SU-DHL-6 (cell line): Measurements from ENCODE around the gene PIAS2.

Source experiments
- H2AFZ ChIP-seq: fragments of 200-600 bp; sonication (generic); 2 replicates; pipeline ENCODE4 v1.6.1; 2014; ENCODE audit warnings: low read depth, mild to moderate bottlenecking, moderate library complexity, mixed read lengths, antibody characterized with exemption, low read length; ENCODE audit not compliant: severe bottlenecking
- H3F3A ChIP-seq: fragments of 200-600 bp; shearing (Covaris generic); 2 replicates; pipeline ENCODE4 v1.6.0; 2016; ENCODE audit warnings: antibody characterized with exemption, mild to moderate bottlenecking; ENCODE audit not compliant: insufficient read depth
- H3K27ac ChIP-seq: fragments of 200-600 bp; sonication (generic); 2 replicates; pipeline ENCODE4 v1.5.1; 2016; ENCODE audit warnings: low read depth, mild to moderate bottlenecking, low read length, moderate library complexity, mixed read lengths
- H3K27me3 ChIP-seq: fragments of 200-600 bp; sonication (generic), shearing (Covaris generic); 2 replicates; pipeline ENCODE4 v1.6.0; 2014; ENCODE audit warnings: mild to moderate bottlenecking, low read length
- H3K36me3 ChIP-seq: fragments of 200-600 bp; sonication (generic); 2 replicates; pipeline ENCODE4 v1.6.1; 2014; ENCODE audit warnings: mild to moderate bottlenecking, low read length, mixed read lengths
- H3K4me2 ChIP-seq: fragments of 300-600, 200-600 bp; shearing (Covaris generic), sonication (generic); 2 replicates; pipeline ENCODE4 v1.6.0; 2014; ENCODE audit warnings: low read length, low read depth, mild to moderate bottlenecking; ENCODE audit not compliant: poor library complexity, severe bottlenecking
- H3K4me3 ChIP-seq: fragments of 200-600 bp; sonication (generic); 2 replicates; pipeline ENCODE4 v1.5.1; 2014; ENCODE audit warnings: antibody characterized with exemption, low read length, mild to moderate bottlenecking, mixed read lengths; ENCODE audit not compliant: insufficient read depth, poor library complexity, severe bottlenecking
- H3K79me2 ChIP-seq: fragments of 200-600 bp; sonication (generic); 2 replicates; pipeline ENCODE4 v1.6.1; 2014; ENCODE audit warnings: mild to moderate bottlenecking, low read length, moderate library complexity; ENCODE audit not compliant: insufficient read depth
- H3K9ac ChIP-seq: fragments of 200-600 bp; sonication (generic); 2 replicates; pipeline ENCODE4 v1.7.0; 2014; ENCODE audit warnings: mild to moderate bottlenecking, low read length
- H3K9me2 ChIP-seq: fragments of 200-600 bp; sonication (generic); replicated peaks from 2 replicates; pipeline ENCODE4 v1.6.1; 2014; ENCODE audit warnings: low read length; ENCODE audit not compliant: insufficient read depth
- H3K9me3 ChIP-seq: fragments of 200-600 bp; sonication (generic); 2 replicates; pipeline ENCODE4 v1.6.1; 2014; ENCODE audit warnings: low read length, mixed read lengths; ENCODE audit not compliant: insufficient read depth
- H4K20me1 ChIP-seq: fragments of 200-600 bp; sonication (generic); 2 replicates; pipeline ENCODE4 v1.6.1; 2014; ENCODE audit warnings: low read depth, mild to moderate bottlenecking, antibody characterized with exemption, low read length, moderate library complexity, mixed read lengths
- CTCF ChIP-seq: fragments of 200-600 bp; sonication (generic); IDR thresholded peaks from one replicate; pipeline ENCODE4 v1.5.1; 2017; ENCODE audit warnings: antibody characterized with exemption, mild to moderate bottlenecking, low read length, moderate library complexity; ENCODE audit not compliant: insufficient read depth, poor library complexity, severe bottlenecking
- EZH2phosphoT487 ChIP-seq: fragments of 200-600 bp; sonication (generic), shearing (Covaris generic); conservative IDR thresholded peaks from 2 replicates; pipeline ENCODE4 v1.6.1; 2018; ENCODE audit warnings: mild to moderate bottlenecking, antibody characterized with exemption, low read length, moderate library complexity, mixed read lengths

The PIAS2 gene

DNA sequence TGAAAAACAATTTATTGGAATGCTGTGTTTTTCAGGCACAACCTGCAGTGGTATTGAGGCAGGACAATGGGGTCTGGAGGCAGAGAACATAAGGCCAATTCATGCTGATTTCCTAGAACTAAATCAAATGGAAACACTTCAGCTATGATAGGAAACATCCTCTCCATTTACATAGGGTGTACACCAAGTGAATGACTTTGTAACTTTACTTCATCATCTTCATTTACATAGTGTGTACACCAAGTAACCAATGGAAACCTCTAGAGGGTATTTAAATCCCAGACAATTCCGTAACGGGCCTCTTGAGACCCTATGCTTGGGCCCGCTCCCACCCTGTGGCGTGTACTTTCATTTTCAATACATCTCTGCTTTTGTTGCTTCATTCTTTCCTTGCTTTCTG is 128.2 kb downstream of the PIAS2 start:
- H3K9ac ChIP-seq: no peak overlapping the region
- H3K36me3 ChIP-seq: peaks cover 3% of the 10 kb centered on the region; the same call in 1 of the 2 replicates
- no peaks in the 10 kb centered on the region for H4K20me1 ChIP-seq
- no peaks in the 10 kb centered on the region for H3F3A ChIP-seq
- no peaks in the 10 kb centered on the region for H3K79me2 ChIP-seq
- H3K9me3 ChIP-seq: no peaks in the 10 kb centered on the region
- H3K4me3 ChIP-seq: no peak overlapping the region
- no peaks in the 10 kb centered on the region for H3K27me3 ChIP-seq
- no peak overlapping the region for H3K4me2 ChIP-seq
- H3K27ac ChIP-seq: no peak overlapping the region
- TF ChIP-seq EZH2phosphoT487 (no peak), CTCF (no peak)
- H2AFZ ChIP-seq: no peak overlapping the region
- H3K9me2 ChIP-seq: no peaks in the 10 kb centered on the region

GRCh38 chr18:46787674-46788073 is 129.6 kb downstream of the PIAS2 start:
- H3K27ac ChIP-seq: no peak overlapping the region
- no peak overlapping the region for H2AFZ ChIP-seq
- H3K4me2 ChIP-seq: no peak overlapping the region
- H3F3A ChIP-seq: no peaks in the 10 kb centered on the region
- H3K4me3 ChIP-seq: no peak overlapping the region
- H3K9me2 ChIP-seq: no peaks in the 10 kb centered on the region
- no peak for TF ChIP-seq EZH2phosphoT487
- TF ChIP-seq CTCF: no peak
- no peak overlapping the region for H3K9ac ChIP-seq
- H3K36me3 ChIP-seq: peaks cover 3% of the 10 kb centered on the region; the same call in 1 of the 2 replicates
- H3K27me3 ChIP-seq: no peaks in the 10 kb centered on the region
- no peaks in the 10 kb centered on the region for H3K79me2 ChIP-seq
- no peaks in the 10 kb centered on the region for H4K20me1 ChIP-seq
- no peaks in the 10 kb centered on the region for H3K9me3 ChIP-seq

DNA sequence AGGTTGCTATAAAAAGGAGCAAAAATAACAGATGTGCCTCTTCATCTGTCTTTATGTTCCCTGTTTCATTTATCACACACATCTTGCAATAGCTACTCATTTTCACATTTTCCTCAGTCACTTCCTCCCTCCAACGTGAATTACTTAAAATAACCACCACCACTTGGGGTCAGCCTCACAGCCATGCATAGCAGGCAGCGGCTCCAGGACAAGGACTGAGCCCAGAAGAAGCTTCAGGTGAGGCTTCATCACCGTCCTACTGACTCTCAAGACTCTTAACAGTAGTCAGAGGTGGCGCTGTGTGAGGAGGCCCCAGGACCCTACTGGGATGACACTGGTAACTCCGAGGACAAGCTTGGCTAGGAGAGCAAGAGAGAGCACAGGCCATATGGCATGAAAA is 144.9 kb downstream of the PIAS2 start:
- no peak overlapping the region for H2AFZ ChIP-seq

More for the DNA sequence above, 144.9 kb downstream of the PIAS2 start:
- Histone ChIP-seq H3K9ac (no peak overlapping the region), H3K9me2 (no peaks in the 10 kb centered on the region), H3K27me3 (no peaks in the 10 kb centered on the region), H3K36me3 (no peaks in the 10 kb centered on the region), H3K79me2 (no peaks in the 10 kb centered on the region), H4K20me1 (no peaks in the 10 kb centered on the region), H3K9me3 (no peaks in the 10 kb centered on the region), H3K4me2 (no peak overlapping the region), H3K27ac (no peak overlapping the region), H3K4me3 (no peak overlapping the region), H3F3A (no peaks in the 10 kb centered on the region)
- TF ChIP-seq EZH2phosphoT487: no peak
- TF ChIP-seq CTCF: no peak
